HG03565 (cell line): ENCODE results near the gene AK8.

ENCODE experiments used
- ATAC-seq: cut with Tn5 transposase; IDR thresholded peaks from one replicate; pipeline ENCODE4 v1.9.1; 2021; ENCODE audit warnings: mild to moderate bottlenecking, moderate library complexity; ENCODE audit not compliant: unreplicated experiment

Gene AK8

GRCh38 chr9:132887181-132888120 is 9.4 kb upstream of the AK8 start:
- ATAC-seq = no peak

DNA sequence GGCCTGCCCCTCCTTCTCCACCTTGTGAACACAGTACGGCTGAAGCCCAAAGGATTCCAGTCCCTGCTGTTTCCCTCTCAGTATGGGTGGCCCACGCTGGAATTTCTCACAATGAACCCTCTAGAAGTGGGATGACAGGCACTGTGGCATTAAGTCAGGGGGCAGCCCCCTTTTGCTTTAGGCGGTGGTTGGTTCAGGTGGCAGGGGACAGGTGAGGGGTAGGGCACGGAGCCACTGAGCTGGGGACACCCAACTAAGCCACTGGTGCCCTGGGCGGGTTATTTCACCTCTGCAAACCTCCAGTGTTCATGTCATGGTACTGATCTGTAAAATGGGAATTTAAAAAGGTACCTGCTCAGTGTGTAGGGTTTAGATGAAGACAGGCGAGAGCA is 8.2 kb upstream of the AK8 start:
- ATAC-seq = no peak

- no peak for ATAC-seq
Observed at GRCh38 chr9:132885720-132886333, 7.7 kb upstream of the AK8 start.

GRCh38 chr9:132883349-132884294 is 5.5 kb upstream of the AK8 start:
- no peak for ATAC-seq

GRCh38 chr9:132882616-132883015 is 4.5 kb upstream of the AK8 start:
- ATAC-seq = no peak

GRCh38 chr9:132881826-132882225 is 3.7 kb upstream of the AK8 start:
- ATAC-seq = no peak

GRCh38 chr9:132880324-132880661 is 2.2 kb upstream of the AK8 start:
- ATAC-seq = no peak

- no peak for ATAC-seq
Observed at GRCh38 chr9:132879457-132880323, 1.6 kb upstream of the AK8 start.

- ATAC-seq = no peak
Observed at GRCh38 chr9:132878695-132879456, 792 bp upstream of the AK8 start, which contains the start of gene SPACA9. SPACA9 (plus strand) TSS chr9:132878898; CDS start chr9:132883948, 5,050 bp downstream.

GRCh38 chr9:132877458-132877823 is 643 bp downstream of the AK8 start:
- ATAC-seq = no peak

GRCh38 chr9:132876849-132877248 is 1.2 kb downstream of the AK8 start:
- ATAC-seq = no peak

DNA sequence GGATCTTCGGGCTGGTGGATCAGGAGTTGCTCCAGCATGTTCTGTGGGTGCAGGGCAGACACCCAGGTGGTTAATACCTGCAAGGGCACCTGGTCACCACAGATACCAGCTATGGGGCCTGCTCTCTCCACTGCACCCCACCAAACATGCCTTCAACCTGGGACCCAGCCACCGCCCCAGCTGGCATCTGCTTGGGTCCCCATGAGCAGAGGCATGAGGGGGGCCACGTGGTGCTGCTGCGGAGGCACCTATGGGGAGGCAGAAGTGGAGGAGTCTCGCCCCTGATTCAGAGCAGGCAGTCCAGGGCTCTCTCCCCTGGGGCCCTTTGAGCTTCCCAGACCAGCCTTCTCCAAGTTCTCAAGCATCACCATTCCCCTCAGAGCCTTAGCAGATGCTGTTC is 2.9 kb downstream of the AK8 start:
- no peak for ATAC-seq

DNA sequence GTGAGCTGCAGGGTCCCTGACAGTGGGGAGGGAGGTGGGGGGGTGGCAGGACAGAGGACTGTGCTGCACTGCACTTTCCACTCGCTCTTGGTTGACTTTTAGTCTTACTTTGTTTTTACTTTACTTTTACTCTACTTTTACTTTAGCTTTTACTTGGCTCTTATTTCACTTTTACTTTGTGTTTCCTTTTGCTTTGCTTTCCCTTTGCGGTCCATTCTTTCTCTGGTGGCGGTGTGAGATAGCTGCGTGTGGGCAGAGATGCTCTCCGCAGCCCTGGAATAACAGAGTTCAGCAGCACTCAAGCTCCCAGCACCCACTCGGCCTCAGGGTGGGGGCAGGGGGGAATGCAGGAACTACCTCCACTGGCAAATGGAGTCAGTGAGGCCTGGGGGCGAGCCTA is 4.7 kb downstream of the AK8 start:
- no peak for ATAC-seq

- ATAC-seq = no peak
Observed at GRCh38 chr9:132869266-132869665, 8.8 kb downstream of the AK8 start.

GRCh38 chr9:132866898-132867297 is 11.2 kb downstream of the AK8 start:
- ATAC-seq = no peak

DNA sequence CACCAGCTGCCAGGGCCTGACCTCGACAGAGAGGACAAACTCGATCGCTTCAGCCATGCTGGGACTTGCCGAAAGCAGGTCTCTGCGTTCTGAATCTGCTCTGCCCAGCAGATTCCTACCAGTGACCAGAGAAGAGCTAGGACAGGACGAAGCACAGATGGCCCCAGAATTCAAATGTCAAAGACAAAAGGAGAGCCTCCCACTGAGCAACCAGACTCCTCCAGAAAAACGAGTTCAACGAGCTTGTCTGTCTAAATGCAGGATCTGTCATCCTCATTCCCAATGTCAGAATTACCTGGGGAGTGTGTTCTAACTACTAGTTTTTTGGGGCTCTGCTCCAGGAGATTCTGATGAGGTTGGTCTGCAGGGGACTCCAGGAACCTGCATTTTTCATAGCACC is 13.4 kb downstream of the AK8 start:
- ATAC-seq = no peak

DNA sequence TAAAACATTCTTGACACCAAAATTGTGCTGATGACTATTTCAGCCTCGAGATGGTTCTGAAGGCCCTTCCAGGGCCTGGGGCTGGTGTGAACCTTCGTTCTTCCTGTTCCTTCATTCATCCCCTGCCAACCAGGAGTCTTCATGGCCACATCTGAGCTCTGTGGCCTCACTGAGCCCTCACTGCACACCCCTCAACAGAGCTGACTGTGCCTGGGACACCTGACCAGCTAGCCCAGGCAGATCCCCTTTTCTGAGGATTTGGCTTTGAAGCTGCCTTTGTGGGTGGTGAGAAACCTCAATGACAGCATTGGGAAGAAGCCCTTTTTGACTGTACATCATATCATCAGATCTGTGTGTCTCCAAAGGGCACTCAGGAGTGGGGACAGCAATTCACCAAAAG is 13.8 kb downstream of the AK8 start:
- ATAC-seq = no peak

- ATAC-seq = no peak
Observed at GRCh38 chr9:132863096-132863495, 15.0 kb downstream of the AK8 start.

GRCh38 chr9:132862533-132862932 is 15.6 kb downstream of the AK8 start:
- ATAC-seq = no peak

DNA sequence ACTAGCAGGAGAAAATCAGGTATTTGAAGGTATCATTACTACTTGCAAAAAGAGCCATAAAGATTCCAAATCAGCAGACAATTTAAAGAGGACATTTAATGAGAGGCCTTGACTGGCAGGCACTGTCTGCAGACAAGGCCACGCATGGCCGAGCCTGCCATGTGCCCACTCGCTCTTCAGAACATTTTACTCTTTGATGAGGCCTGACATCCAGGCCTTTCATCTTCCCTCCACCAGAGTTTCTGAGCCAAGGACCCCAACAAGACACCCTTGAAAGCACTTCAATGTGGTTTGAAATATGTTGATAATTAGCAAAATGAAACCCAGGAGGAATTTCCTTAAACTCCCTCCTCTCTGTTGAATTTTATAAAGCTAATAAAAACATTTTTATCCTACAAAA is 16.4 kb downstream of the AK8 start:
- ATAC-seq = no peak
